C1 segment of cervical spinal cord (tissue), 14 donors: ENCODE data around the gene KCNS1.

Source experiments
- DNase-seq, 14 donors: peaks; one replicate each; lab custom pipeline; 2025; lab: John Stamatoyannopoulos, UW

Gene KCNS1

DNA sequence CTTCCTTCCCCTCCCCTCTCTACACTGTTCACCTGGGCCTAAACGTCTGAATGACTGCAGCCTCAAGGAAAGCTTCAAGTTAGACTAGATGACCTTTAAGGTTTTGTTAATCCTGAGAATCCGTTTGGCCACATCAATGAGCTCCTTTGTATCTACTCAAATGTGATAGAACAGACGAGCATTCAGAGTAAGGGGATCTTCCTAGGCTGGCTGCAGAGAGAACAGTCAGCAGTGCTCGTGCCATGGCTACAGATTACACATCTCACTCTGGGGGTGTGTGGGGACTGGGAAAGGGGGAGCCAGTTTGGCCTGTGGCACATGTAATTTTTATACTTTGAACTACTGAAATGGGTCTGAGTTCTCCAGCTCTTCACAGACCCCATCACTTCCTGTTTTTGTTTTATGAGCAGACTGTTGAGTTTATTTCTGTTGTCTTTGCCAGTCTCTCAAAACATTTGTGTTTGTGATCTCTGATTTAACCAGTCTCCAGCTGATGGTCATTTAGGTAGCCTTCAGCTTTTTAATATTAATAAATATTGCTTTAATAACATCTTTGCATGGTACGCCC, 50.9 kb downstream of the KCNS1 start:
- DNase-seq: peak in 10 of 14 donors; percentile 10 to 77 (median 42)

DNA sequence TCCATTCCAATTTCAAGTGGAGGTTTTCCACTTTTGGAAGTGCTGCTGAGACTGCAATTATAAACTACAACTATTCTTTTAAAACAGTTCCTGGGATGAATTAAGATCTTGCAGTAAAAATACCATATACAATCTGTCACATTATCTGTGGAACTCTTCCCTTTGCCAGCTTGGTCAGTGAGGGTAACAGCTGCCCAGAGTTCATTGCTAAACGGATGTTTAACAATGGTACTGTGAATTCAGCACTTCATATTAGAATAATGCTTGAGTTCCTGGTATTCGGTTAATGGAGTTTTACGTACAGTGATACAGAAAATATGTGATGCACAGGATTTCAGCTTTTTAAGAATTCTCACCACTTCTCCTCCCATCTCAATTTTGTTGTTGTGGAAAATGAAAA, 51.5 kb downstream of the KCNS1 start:
- DNase-seq: no peak

DNA sequence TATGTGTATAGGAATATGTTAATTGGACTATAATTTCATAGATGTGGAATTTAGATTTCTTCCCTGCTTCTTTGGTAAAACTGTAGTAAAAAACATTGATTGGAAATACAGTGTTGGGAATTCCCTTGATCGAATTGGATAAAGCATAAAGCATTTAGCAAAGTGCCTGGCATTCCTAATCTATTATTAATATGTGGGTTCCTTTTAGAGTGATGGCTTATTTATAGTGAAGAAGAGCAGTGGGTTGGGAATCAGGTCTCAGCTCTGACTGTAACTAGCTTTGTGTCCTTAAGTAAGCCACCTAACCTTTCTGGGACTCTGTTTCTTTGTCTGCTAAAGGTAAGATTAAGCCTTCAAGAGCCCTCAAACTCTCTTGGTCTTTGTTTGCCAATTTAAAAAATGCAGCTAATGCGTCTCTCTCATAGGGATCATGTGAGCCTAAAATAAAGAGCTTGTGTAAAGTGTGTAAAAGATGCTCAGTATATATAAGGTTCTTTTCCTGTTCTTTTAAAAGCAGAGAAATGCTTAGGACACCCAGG, 53.3 kb downstream of the KCNS1 start:
- DNase-seq: no peak

DNA sequence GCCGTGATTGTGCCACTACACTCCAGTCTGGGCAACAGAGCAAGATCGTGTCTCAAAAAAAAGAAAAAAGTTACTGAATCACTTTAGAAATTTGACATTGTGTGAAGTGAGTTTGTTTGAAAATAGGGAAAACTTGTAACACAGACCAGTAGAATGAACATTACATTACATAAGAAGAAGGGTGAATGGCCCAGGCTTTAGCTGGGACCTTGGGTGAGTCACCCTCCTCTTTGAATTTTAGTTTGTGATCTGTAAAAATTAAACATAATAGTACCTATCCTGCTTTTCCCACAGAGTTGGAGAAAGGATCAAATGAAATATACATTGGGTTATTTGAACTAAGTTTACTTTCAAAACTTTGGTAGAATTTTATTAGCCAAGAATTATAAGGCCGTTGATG, 56.3 kb downstream of the KCNS1 start:
- DNase-seq: no peak

DNA sequence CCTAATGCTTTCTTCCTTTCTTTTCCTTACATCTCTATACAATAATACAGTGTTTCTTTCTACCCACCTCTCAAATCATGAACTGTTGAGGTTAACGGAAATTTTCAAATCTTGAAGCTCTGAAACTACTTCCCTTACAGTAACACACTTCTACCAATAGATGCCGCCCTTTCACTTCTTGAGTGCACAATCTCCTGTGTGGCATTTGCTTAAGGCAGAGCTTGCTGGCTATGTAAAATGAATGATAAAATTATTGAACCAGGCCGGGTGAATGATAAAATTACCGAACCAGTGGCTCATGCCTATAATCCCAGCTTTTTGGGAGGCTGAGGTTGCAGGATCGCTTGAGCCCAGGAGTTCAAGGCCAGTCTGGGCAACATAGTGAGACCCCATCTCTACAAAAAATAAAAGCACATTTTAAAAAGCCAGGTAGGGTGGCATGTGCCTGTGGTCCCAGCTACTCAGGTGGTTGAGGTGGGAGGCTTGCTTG, 56.8 kb downstream of the KCNS1 start:
- peak in 3 of 14 donors; percentile 4 to 40 (median 20) for DNase-seq

DNA sequence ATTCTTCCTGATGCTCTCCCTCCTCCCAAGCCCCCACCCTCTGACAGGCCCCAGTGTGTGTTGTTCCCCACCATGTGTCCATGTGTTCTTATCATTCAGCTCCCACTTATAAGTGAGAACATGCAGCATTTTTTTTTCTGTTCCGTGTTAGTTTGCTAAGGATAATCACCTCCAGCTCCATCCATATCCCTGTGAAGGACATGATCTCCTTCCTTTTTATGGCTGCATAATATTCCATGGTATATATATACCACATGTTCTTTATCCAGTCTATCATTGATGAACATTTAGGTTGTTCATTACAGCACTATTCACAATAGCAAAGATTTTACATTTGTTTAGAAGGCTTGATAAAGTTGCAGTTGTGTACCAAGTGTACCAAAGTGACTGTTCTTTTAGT, 57.9 kb downstream of the KCNS1 start:
- no peak for DNase-seq
